Measurements from ENCODE around the gene SEMA7A. TPM values are rescaled to one million over a fixed set of nuclear protein-coding genes. Genes with fewer than 3 reads are reported as not detected.
A peak's percentile ranks its signal among the peaks of the same experiment; 100 is the strongest.

Gene SEMA7A
- total RNA-seq, 4 donors from 2014 or later: 1.5 to 42.9 (median 1.6) TPM

DNA sequence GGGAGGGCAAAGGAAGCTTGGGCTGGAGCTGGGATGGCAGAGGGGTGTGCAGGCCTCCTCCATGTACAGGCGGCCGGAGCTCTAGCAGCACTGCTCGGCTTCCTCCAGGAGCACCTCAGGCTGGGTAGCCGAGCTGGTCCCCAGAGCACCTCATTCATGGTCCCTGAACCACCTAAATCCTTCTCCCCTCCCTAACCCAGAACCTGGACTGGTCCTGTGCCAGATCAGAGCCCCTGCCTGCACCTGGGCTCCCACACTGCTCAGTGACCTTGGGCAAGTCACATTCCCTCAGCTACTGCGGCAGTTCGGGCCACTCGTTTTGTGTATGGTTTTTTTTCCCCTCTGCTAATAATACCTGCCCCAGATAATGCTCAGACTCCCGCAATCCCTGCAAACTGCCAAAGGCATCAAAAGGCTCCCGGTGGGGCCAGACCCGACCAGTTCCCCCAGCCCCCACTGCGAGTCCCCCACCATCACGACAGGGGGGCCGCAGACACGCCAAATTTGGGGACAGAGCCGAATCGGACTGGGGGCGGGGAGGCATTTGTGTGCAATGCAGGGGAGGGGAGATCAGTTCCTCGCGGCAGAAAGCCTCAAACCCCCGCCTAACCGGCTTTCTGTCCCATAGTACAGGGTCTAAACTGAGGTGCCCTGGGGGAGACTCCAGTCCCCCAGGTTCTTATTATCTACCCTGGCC is 1.3 kb downstream of the SEMA7A start:
- H3K4me3 ChIP-seq: peak overlapping the region; percentile 65 to 81 (median 80)
- peak overlapping the region; percentile 69 to 93 (median 84) for H3K27ac ChIP-seq

DNA sequence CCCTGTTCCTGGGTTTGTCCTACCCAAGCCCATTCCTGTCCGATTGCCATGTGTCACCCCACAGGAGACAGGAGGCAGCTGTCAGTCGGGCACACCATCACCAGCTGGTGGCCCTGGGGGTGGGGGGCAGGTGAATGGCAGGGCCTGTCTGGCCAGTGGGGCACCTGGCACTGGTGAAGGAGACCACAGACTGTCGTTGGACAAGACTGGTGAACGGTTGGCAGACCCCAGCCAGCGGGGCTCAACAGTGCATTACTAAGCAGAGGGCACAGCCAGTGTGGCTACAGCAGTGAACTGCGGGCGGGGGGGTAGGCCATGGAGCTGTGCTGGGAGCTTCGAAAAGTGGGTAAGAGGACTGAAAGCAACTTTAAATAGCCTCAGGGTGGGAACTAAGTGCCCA is 2.1 kb downstream of the SEMA7A start:
- H3K4me3 ChIP-seq: peak overlapping the region in 2 of 4 donors; percentile 79 to 81
- peak in 2 of 3 donors; percentile 46 to 49 for DNase-seq
- H3K9me3 ChIP-seq: no peaks in the 10 kb centered on the region
- H3K4me1 ChIP-seq: peaks cover 0 to 29% (median 17%) of the 10 kb centered on the region in 4 donors
- H3K27me3 ChIP-seq: peaks cover 0 to 9% of the 10 kb centered on the region in 2 donors
- no peaks in the 10 kb centered on the region for H3K36me3 ChIP-seq
- no peak for TF ChIP-seq POLR2A (IDR thresholded peaks at IDR 0.05)
- TF ChIP-seq, protein P1, sequence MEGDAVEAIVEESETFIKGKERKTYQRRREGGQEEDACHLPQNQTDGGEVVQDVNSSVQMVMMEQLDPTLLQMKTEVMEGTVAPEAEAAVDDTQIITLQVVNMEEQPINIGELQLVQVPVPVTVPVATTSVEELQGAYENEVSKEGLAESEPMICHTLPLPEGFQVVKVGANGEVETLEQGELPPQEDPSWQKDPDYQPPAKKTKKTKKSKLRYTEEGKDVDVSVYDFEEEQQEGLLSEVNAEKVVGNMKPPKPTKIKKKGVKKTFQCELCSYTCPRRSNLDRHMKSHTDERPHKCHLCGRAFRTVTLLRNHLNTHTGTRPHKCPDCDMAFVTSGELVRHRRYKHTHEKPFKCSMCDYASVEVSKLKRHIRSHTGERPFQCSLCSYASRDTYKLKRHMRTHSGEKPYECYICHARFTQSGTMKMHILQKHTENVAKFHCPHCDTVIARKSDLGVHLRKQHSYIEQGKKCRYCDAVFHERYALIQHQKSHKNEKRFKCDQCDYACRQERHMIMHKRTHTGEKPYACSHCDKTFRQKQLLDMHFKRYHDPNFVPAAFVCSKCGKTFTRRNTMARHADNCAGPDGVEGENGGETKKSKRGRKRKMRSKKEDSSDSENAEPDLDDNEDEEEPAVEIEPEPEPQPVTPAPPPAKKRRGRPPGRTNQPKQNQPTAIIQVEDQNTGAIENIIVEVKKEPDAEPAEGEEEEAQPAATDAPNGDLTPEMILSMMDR (IDR thresholded peaks at IDR 0.05): no peak
- peak overlapping the region in 2 of 4 donors; percentile 86 to 93 for H3K27ac ChIP-seq

More for the DNA sequence above, 1.3 kb downstream of the SEMA7A start:
- Histone ChIP-seq H3K4me1 (peaks cover 0 to 24% (median 17%) of the 10 kb centered on the region in 4 donors), H3K27me3 (peaks cover 0 to 9% of the 10 kb centered on the region in 2 donors), H3K36me3 (no peaks in the 10 kb centered on the region), H3K9me3 (no peaks in the 10 kb centered on the region)
- peak in 1 of 3 donors; percentile 42 for DNase-seq
- TF ChIP-seq, protein P1 (IDR thresholded peaks at IDR 0.05): no peak
- TF ChIP-seq POLR2A (IDR thresholded peaks at IDR 0.05): no peak

DNA sequence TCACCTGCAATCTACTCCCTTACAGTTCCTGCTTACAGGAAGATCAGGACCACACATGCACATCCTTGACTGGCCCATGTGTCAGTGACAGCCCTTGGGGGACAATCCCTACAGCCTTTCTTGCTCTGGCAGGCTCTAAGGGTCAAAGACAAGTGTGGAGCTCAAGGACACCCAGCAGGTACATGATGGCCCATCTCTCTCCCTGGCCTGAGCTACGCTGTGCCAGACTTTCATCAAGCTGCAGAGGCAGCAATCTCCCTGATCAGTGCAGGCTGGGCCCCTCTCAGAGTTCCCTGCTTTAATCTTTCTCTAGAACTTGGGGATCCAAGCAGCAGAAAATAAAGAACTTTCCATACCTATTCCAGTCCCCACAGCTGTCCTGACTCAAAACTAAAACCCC is 2.6 kb downstream of the SEMA7A start:
- Histone ChIP-seq H3K36me3 (no peaks in the 10 kb centered on the region), H3K4me3 (peak overlapping the region in 2 of 4 donors; percentile 7 to 79), H3K9me3 (no peaks in the 10 kb centered on the region), H3K27me3 (peaks cover 0 to 9% of the 10 kb centered on the region in 2 donors), H3K27ac (peak overlapping the region in 2 of 4 donors; percentile 1 to 93), H3K4me1 (peaks cover 0 to 29% (median 17%) of the 10 kb centered on the region in 4 donors)
- DNase-seq: no peak
- TF ChIP-seq, protein P1 (IDR thresholded peaks at IDR 0.05): no peak
- TF ChIP-seq POLR2A (IDR thresholded peaks at IDR 0.05): no peak

DNA sequence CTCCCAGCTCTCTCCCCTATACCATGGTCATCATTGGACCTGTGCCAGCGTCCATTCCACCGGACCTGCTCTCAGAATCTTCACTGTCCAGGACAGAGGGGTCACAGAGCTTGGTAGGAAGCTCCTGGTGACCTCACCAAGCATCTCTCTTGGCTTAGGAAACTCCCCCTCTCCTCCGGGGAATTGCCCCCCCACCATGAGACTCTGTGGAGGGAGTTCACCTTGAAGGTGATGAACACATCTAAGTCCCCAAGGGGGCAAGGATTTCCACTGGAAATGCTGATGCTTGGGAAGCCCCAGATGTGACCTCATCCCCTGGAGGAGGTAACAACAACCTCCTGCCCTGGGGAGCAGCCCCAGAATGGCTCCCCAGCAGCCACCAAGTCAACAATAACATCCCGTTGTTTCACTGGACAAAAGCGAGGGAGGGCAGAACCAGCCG is 3.2 kb downstream of the SEMA7A start:
- DNase-seq: no peak
- no peaks in the 10 kb centered on the region for H3K9me3 ChIP-seq
- peak overlapping the region in 2 of 4 donors; percentile 1 to 93 for H3K27ac ChIP-seq
- peaks cover 0 to 29% (median 17%) of the 10 kb centered on the region in 4 donors for H3K4me1 ChIP-seq
- no peak for TF ChIP-seq POLR2A (IDR thresholded peaks at IDR 0.05)
- TF ChIP-seq, protein P1 (IDR thresholded peaks at IDR 0.05): no peak
- H3K4me3 ChIP-seq: peak overlapping the region in 2 of 4 donors; percentile 7 to 79
- no peaks in the 10 kb centered on the region for H3K36me3 ChIP-seq
- H3K27me3 ChIP-seq: peaks cover 0 to 9% of the 10 kb centered on the region in 2 donors

DNA sequence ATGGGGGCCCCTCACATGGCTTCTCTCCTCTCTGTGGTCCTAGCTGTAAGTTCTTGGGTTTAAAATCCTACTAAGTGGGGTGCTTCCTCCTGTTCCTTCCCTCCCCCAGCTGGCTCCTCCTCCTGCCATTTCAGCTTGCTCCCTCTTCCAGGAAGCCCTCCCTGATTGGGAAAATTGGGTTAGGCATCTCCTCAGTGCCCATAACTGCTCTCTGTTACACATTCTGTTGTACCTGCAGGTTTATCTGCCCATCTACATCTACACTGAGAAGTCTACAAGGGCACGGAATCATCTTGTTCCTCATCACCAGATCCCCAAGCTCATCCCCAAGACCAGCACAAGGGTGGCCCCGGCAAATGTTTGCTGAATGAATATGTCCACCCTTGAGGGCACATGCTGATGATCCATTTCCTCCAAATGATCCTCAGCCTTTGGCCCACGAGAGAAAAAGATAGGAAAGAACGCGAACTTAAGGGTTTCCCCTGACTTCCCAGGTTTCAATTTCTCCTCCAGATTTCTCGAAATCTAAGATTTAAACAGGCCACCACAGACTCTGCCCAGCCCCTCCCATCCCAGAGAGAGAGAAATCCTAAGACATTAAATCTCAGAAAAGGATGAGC is 3.9 kb downstream of the SEMA7A start:
- Histone ChIP-seq H3K4me3 (peak overlapping the region in 1 of 4 donors; percentile 79), H3K27me3 (peaks cover 0 to 9% of the 10 kb centered on the region in 2 donors), H3K4me1 (peaks cover 0 to 30% (median 17%) of the 10 kb centered on the region in 4 donors), H3K27ac (peak overlapping the region in 2 of 4 donors; percentile 35 to 93), H3K36me3 (no peaks in the 10 kb centered on the region), H3K9me3 (no peaks in the 10 kb centered on the region)
- no peak for DNase-seq
- TF ChIP-seq, protein P1 (IDR thresholded peaks at IDR 0.05): no peak
- TF ChIP-seq POLR2A (IDR thresholded peaks at IDR 0.05): no peak
